Liver (tissue), 9 donors: ENCODE results near the gene TCF7L2. TPM values are rescaled to one million over a fixed set of nuclear protein-coding genes. Genes with fewer than 3 reads are reported as not detected.

Experiments used
- DNase-seq: peaks from one replicate; pipeline ENCODE4 v3.0.0-alpha.2; 2017; ENCODE audit warnings: low spot score
- H3K27ac ChIP-seq, 2 donors: one replicate each; pipeline ENCODE4 v1.7.0; 2013; ENCODE audit warnings: inconsistent platforms in 2 of 2, low read length in 2 of 2, control low read depth in 1 of 2, low read depth in 1 of 2, mild to moderate bottlenecking in 1 of 2
- H3K27me3 ChIP-seq, 4 donors: one replicate each; pipeline versions ENCODE4 v1.6.1 to v1.7.0; 2013; ENCODE audit warnings: low read length in 3 of 4, inconsistent platforms in 1 of 4, mild to moderate bottlenecking in 1 of 4, moderate library complexity in 1 of 4; ENCODE audit not compliant: control insufficient read depth in 4 of 4, insufficient read depth in 4 of 4
- H3K36me3 ChIP-seq, 4 donors: one replicate each; pipeline versions ENCODE4 v1.6.1 to v1.7.0; 2013; ENCODE audit warnings: low read length in 3 of 4, mild to moderate bottlenecking in 3 of 4, low read depth in 1 of 4, moderate library complexity in 1 of 4; ENCODE audit not compliant: control insufficient read depth in 4 of 4, insufficient read depth in 3 of 4
- H3K4me1 ChIP-seq, 4 donors: one replicate each; pipeline versions ENCODE4 v1.6.1 to v1.7.0; 2013; ENCODE audit warnings: low read length in 3 of 4, mild to moderate bottlenecking in 3 of 4, moderate library complexity in 1 of 4; ENCODE audit not compliant: control insufficient read depth in 4 of 4, insufficient read depth in 4 of 4
- H3K4me3 ChIP-seq, 3 donors: one replicate each; pipeline versions ENCODE4 v1.6.1 to v1.7.0; 2013; ENCODE audit warnings: low read length in 3 of 3, control low read depth in 1 of 3, low read depth in 1 of 3, mild to moderate bottlenecking in 1 of 3
- H3K9ac ChIP-seq, 2 donors: one replicate each; pipeline ENCODE4 v1.7.0; 2013; ENCODE audit warnings: low read length in 2 of 2, mild to moderate bottlenecking in 2 of 2, moderate library complexity in 2 of 2, control low read depth in 1 of 2, low read depth in 1 of 2
- H3K9me3 ChIP-seq, 4 donors: one replicate each; pipeline versions ENCODE4 v1.6.1 to v1.7.0; 2013; ENCODE audit warnings: low read length in 3 of 4; ENCODE audit not compliant: control insufficient read depth in 4 of 4
- CTCF ChIP-seq: fragments of 150-350 bp; IDR thresholded peaks from 2 replicates; pipeline ENCODE4 v1.5.1; 2017; ENCODE audit warnings: improper control_type of control experiment, low read depth, low read length; ENCODE audit not compliant: missing input control
- EGR1 ChIP-seq, 2 donors: IDR thresholded peaks; 2 replicates each; pipeline ENCODE4 v1.6.1; 2016 to 2018; ENCODE audit warnings: antibody characterized with exemption in 2 of 2, low read depth in 2 of 2
- FOXA1 ChIP-seq: IDR thresholded peaks from 2 replicates; pipeline ENCODE4 v1.6.1; 2016; ENCODE audit warnings: antibody characterized with exemption
- FOXA2 ChIP-seq: IDR thresholded peaks from 2 replicates; pipeline ENCODE4 v1.6.1; 2016; ENCODE audit warnings: antibody characterized with exemption
- GABPA ChIP-seq, 2 donors: IDR thresholded peaks in 1 of 2; conservative IDR thresholded peaks in 1 of 2; 2 replicates each; pipeline ENCODE4 v1.6.1; 2016; ENCODE audit warnings: antibody characterized with exemption in 2 of 2, mild to moderate bottlenecking in 1 of 2, moderate library complexity in 1 of 2
- HNF4A ChIP-seq, 2 donors: conservative IDR thresholded peaks; 2 replicates each; pipeline ENCODE4 v1.6.1; 2016; ENCODE audit warnings: antibody characterized with exemption in 2 of 2, mild to moderate bottlenecking in 2 of 2
- HNF4G ChIP-seq: IDR thresholded peaks from 2 replicates; pipeline ENCODE4 v1.6.1; 2016; ENCODE audit warnings: antibody characterized with exemption
- JUND ChIP-seq, 2 donors: IDR thresholded peaks; 2 replicates each; pipeline ENCODE4 v1.6.1; 2016; ENCODE audit warnings: antibody characterized with exemption in 2 of 2
- MAX ChIP-seq: IDR thresholded peaks from 2 replicates; pipeline ENCODE4 v1.6.1; 2016; ENCODE audit warnings: antibody characterized with exemption
- NR2F2 ChIP-seq: IDR thresholded peaks from 2 replicates; pipeline ENCODE4 v1.6.1; 2016; ENCODE audit warnings: antibody characterized with exemption
- RAD21 ChIP-seq, 2 donors: IDR thresholded peaks; 2 replicates each; pipeline ENCODE4 v1.6.1; 2016; ENCODE audit warnings: antibody characterized with exemption in 2 of 2, mild to moderate bottlenecking in 2 of 2
- REST ChIP-seq: IDR thresholded peaks from 2 replicates; pipeline ENCODE4 v1.6.1; 2016; ENCODE audit warnings: antibody characterized with exemption, mild to moderate bottlenecking
- RXRA ChIP-seq, 2 donors: IDR thresholded peaks; 2 replicates each; pipeline ENCODE4 v1.6.1; 2017 to 2018; ENCODE audit warnings: antibody characterized with exemption in 2 of 2, mild to moderate bottlenecking in 1 of 2
- SP1 ChIP-seq: IDR thresholded peaks from 2 replicates; pipeline ENCODE4 v1.6.1; 2018; ENCODE audit warnings: antibody characterized with exemption, mild to moderate bottlenecking
- TAF1 ChIP-seq: conservative IDR thresholded peaks from 2 replicates; pipeline ENCODE4 v1.6.1; 2016; ENCODE audit warnings: antibody characterized with exemption, mild to moderate bottlenecking
- YY1 ChIP-seq: IDR thresholded peaks from 2 replicates; pipeline ENCODE4 v1.6.1; 2016; ENCODE audit warnings: antibody characterized with exemption, mild to moderate bottlenecking
- ZBTB33 ChIP-seq: IDR thresholded peaks from 2 replicates; pipeline ENCODE4 v1.6.1; 2016; ENCODE audit warnings: antibody characterized with exemption
- WGBS: extraction: QIAGEN DNeasy Blood & Tissue Kit; methylation state at CpG from one replicate; pipeline ENCODE4 v1.1.7; 2013; 5-methylcytosine and 5-hydroxymethylcytosine counted together
- polyA plus RNA-seq, 2 donors: library from polyadenylated mRNA; stranded (reverse) in 1 of 2; unstranded in 1 of 2; fragments of 200-250 nt in 1 of 2; fragments of >200 nt in 1 of 2; fragmentation: Nextera tagmentation in 1 of 2; extraction: Ambion mirVana in 1 of 2; gene quantifications; one replicate each; pipeline versions ENCODE4 v1.2.1 to v1.2.3, GENCODE V29; 2013 to 2015
- total RNA-seq, 2 donors: library from RNA; depleted of rRNA; stranded (reverse); fragments of >200 nt; gene quantifications; one replicate each; pipeline ENCODE4 v1.2.3, GENCODE V29; 2014
- TF ChIP-seq, protein P1 (sequence below): IDR thresholded peaks from 2 replicates; pipeline ENCODE4 v1.6.1; 2016; ENCODE audit warnings: antibody characterized with exemption
- donor health status: healthy.
- donor health status: healthy.
- donor health status: healthy.
- donor health status: healthy.
- donor health status: healthy.

TCF7L2 gene
- total and polyA plus RNA-seq, 4 donors: 4.9 to 18.0 (median 8.3) TPM

- Histone ChIP-seq H3K36me3 (peaks cover 2 to 9% (median 5%) of the 10 kb centered on the region in 4 donors), H3K9ac (no peak overlapping the region), H3K27me3 (no peaks in the 10 kb centered on the region), H3K9me3 (no peaks in the 10 kb centered on the region), H3K27ac (no peak overlapping the region), H3K4me3 (no peak overlapping the region), H3K4me1 (peaks cover 6 to 20% (median 15%) of the 10 kb centered on the region in 4 donors)
- WGBS: 80% methylated on average over 6 of the region's 6 CpGs
- no peak for DNase-seq
- TF ChIP-seq REST: no peak
- no peak for TF ChIP-seq HNF4A (conservative IDR thresholded peaks at IDR 0.05)
- TF ChIP-seq HNF4G: no peak
- TF ChIP-seq YY1: no peak
- TF ChIP-seq EGR1 (IDR thresholded peaks at IDR 0.05; ENCODE audit: low read depth in 2 of 2): no peak
These were observed 9.3 kb downstream of the TCF7L2 start for GRCh38 chr10:112959207-112959838.

DNA sequence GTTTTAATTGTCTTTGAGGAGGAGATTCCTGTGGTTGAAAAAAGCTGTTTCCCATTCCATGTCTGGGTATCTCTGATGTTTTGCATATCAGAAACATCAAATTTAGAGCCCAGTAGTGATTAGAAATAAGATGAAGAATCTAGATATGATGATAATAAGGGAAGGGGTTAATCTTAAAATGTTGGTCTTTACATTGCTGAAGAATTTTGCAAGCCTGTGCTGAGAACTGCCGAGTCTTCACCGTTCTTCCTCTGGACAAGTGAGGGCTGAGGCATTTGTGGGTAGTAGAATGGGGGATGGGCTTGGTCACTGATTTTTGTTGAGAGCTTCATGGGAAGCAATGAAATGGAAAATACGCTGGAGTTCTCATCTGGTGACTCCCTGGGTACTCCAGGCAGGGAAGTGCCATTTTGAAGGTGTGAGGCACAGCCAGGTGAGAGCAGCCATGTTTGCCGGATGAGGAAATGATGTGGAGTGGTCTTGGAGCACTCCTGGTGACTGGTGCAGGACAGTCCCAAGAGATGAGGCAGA lies 10.2 kb downstream of the TCF7L2 start:
- H3K4me1 ChIP-seq: peaks cover 3 to 15% (median 9%) of the 10 kb centered on the region in 4 donors
- H3K9ac ChIP-seq: no peak overlapping the region
- H3K27me3 ChIP-seq: no peaks in the 10 kb centered on the region
- H3K9me3 ChIP-seq: no peaks in the 10 kb centered on the region
- H3K4me3 ChIP-seq: no peak overlapping the region
- DNase-seq: no peak
- H3K27ac ChIP-seq: no peak overlapping the region
- TF ChIP-seq TAF1 (no peak), RXRA (IDR thresholded peaks at IDR 0.05) (no peak), CTCF (no peak), HNF4G (no peak), RAD21 (IDR thresholded peaks at IDR 0.05) (no peak), SP1 (no peak), GABPA (IDR thresholded peaks at IDR 0.05 in 1 of 2, conservative IDR thresholded peaks at IDR 0.05 in 1 of 2) (no peak), JUND (IDR thresholded peaks at IDR 0.05) (no peak), REST (no peak), ZBTB33 (no peak), FOXA1 (no peak), EGR1 (IDR thresholded peaks at IDR 0.05; ENCODE audit: low read depth in 2 of 2) (no peak), HNF4A (conservative IDR thresholded peaks at IDR 0.05) (no peak), YY1 (no peak), NR2F2 (no peak), FOXA2 (no peak), MAX (no peak)
- TF ChIP-seq, protein P1, sequence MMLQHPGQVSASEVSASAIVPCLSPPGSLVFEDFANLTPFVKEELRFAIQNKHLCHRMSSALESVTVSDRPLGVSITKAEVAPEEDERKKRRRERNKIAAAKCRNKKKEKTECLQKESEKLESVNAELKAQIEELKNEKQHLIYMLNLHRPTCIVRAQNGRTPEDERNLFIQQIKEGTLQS: no peak
- WGBS: 86% methylated on average over 4 of the region's 4 CpGs
- H3K36me3 ChIP-seq: peaks cover 2 to 11% (median 7%) of the 10 kb centered on the region in 4 donors
